ENCODE results near the gene RAB4A. TPM values are rescaled to one million over a fixed set of nuclear protein-coding genes. Genes with fewer than 3 reads are reported as not detected.

The RAB4A gene
- total and polyA plus RNA-seq, 9 of the 15 experiments (the other 6 are each of a cell fraction or from before 2014, with no cell fraction given), result 8.3 to 61.0 (median 26.7) TPM

DNA sequence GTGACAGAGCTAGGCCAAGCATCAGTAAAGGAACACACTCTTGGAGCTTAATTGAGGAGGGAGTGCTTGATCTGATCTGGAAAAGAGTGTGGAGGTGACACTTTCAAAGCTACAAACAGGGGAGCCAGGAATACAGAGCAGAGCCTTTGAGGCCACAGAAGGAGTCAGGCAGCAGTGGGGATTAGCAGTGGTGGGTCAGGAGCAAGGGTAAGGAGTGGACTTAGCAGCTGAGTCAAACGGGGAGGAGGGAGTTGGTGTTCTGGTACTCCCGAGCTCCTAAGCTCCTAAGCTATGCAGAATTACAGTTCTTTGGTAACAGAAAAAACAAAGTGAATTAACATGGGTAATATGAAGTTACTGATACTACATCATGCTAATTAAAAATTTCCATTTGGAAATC lies 14.5 kb downstream of the RAB4A start:
- ATAC-seq, result peak; percentile 34; the same call in 2 of the 3 replicates
- peaks cover 0 to 9% of the 10 kb centered on the region in 2 experiments; a peak in 3 of 5 replicates for H3K4me1 ChIP-seq (replicated peaks in 1 of 2; ENCODE audit: control insufficient read depth in 2 of 2, insufficient read depth in 2 of 2, low read length in 2 of 2)
- no peak overlapping the region for H2AFZ ChIP-seq (ENCODE audit: low read depth, low read length)
- H3K9me3 ChIP-seq (replicated peaks; ENCODE audit: control insufficient read depth, insufficient read depth, low read depth, low read length), result no peaks in the 10 kb centered on the region
- no peak overlapping the region; the same call in 2 of the 3 replicates for H3K27ac ChIP-seq (ENCODE audit: extremely low read depth, low read depth, low read length)
- no peak for DNase-seq (ENCODE audit: extremely low read depth in 1 of 4, low spot score in 3 of 4)
- no peaks in the 10 kb centered on the region for H3K9me1 ChIP-seq (ENCODE audit: control insufficient read depth, insufficient read depth, low read length)
- ChIA-PET CTCF (ENCODE audit: low intra/inter-chr PET ratio) (no interaction called here), POLR2A (interaction anchor here (0.7 to 1.2 kb wide), 2 partner anchors 9 to 826 kb away, joined by 3 to 6 read pairs; no protein-coding TSS in a partner anchor)
- H3K4me3 ChIP-seq, result no peak overlapping the region
- H3K79me2 ChIP-seq (ENCODE audit: control insufficient read depth, insufficient read depth, low read length), result peaks cover 56% of the 10 kb centered on the region
- no peak for FAIRE-seq
- H3K9ac ChIP-seq (ENCODE audit: insufficient read depth in 1 of 2, low read depth in 2 of 2, low read length in 2 of 2), result no peak overlapping the region
- in situ Hi-C loops (cut with MboI) (no loop called here), intact Hi-C loops (cut with micrococcal nuclease) (no loop called here)
- H3K27me3 ChIP-seq (ENCODE audit: control insufficient read depth in 2 of 2, insufficient read depth in 2 of 2, low read length in 2 of 2), result no peaks in the 10 kb centered on the region
- no TSS peak for BruUV-seq (replicated peaks)
- peaks cover 19% of the 10 kb centered on the region for H3K36me3 ChIP-seq (ENCODE audit: control insufficient read depth, insufficient read depth, low read length)
- H4K20me1 ChIP-seq (replicated peaks; ENCODE audit: control insufficient read depth, insufficient read depth, low read length), result 0 out of 2 replicates have a peak, but pooled peaks cover under 1% of the 10 kb centered on the region
- 56% methylated on average over 2 of the region's 2 CpGs for WGBS (ENCODE audit: insufficient coverage, low coverage, missing lambda C conversion rate)
- H3K4me2 ChIP-seq (ENCODE audit: insufficient read depth, low read length), result no peak overlapping the region
- TF ChIP-seq FOXJ2 (tag; IDR thresholded peaks at IDR 0.05) (no peak), MAFG (tag; conservative IDR thresholded peaks at IDR 0.05) (no peak), ZNF79 (CRISPR knock-in tag; IDR thresholded peaks at IDR 0.05; ENCODE audit: low read depth) (no peak), PHB2 (IDR thresholded peaks at IDR 0.05; ENCODE audit: low read depth) (no peak), LCOR (CRISPR knock-in tag; IDR thresholded peaks at IDR 0.05) (no peak), HMGN3 (IDR thresholded peaks at IDR 0.05; ENCODE audit: borderline replicate concordance, extremely low read depth, insufficient read length, low read depth, low read length) (no peak), CHD2 (IDR thresholded peaks at IDR 0.05; ENCODE audit: low read depth, low read length) (no peak)
- TF ChIP-seq, protein P1, sequence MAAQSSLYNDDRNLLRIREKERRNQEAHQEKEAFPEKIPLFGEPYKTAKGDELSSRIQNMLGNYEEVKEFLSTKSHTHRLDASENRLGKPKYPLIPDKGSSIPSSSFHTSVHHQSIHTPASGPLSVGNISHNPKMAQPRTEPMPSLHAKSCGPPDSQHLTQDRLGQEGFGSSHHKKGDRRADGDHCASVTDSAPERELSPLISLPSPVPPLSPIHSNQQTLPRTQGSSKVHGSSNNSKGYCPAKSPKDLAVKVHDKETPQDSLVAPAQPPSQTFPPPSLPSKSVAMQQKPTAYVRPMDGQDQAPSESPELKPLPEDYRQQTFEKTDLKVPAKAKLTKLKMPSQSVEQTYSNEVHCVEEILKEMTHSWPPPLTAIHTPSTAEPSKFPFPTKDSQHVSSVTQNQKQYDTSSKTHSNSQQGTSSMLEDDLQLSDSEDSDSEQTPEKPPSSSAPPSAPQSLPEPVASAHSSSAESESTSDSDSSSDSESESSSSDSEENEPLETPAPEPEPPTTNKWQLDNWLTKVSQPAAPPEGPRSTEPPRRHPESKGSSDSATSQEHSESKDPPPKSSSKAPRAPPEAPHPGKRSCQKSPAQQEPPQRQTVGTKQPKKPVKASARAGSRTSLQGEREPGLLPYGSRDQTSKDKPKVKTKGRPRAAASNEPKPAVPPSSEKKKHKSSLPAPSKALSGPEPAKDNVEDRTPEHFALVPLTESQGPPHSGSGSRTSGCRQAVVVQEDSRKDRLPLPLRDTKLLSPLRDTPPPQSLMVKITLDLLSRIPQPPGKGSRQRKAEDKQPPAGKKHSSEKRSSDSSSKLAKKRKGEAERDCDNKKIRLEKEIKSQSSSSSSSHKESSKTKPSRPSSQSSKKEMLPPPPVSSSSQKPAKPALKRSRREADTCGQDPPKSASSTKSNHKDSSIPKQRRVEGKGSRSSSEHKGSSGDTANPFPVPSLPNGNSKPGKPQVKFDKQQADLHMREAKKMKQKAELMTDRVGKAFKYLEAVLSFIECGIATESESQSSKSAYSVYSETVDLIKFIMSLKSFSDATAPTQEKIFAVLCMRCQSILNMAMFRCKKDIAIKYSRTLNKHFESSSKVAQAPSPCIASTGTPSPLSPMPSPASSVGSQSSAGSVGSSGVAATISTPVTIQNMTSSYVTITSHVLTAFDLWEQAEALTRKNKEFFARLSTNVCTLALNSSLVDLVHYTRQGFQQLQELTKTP (IDR thresholded peaks at IDR 0.05; ENCODE audit: low read depth in 1 of 2, partially characterized antibody in 2 of 2), result no peak
- TF ChIP-seq, protein P2, sequence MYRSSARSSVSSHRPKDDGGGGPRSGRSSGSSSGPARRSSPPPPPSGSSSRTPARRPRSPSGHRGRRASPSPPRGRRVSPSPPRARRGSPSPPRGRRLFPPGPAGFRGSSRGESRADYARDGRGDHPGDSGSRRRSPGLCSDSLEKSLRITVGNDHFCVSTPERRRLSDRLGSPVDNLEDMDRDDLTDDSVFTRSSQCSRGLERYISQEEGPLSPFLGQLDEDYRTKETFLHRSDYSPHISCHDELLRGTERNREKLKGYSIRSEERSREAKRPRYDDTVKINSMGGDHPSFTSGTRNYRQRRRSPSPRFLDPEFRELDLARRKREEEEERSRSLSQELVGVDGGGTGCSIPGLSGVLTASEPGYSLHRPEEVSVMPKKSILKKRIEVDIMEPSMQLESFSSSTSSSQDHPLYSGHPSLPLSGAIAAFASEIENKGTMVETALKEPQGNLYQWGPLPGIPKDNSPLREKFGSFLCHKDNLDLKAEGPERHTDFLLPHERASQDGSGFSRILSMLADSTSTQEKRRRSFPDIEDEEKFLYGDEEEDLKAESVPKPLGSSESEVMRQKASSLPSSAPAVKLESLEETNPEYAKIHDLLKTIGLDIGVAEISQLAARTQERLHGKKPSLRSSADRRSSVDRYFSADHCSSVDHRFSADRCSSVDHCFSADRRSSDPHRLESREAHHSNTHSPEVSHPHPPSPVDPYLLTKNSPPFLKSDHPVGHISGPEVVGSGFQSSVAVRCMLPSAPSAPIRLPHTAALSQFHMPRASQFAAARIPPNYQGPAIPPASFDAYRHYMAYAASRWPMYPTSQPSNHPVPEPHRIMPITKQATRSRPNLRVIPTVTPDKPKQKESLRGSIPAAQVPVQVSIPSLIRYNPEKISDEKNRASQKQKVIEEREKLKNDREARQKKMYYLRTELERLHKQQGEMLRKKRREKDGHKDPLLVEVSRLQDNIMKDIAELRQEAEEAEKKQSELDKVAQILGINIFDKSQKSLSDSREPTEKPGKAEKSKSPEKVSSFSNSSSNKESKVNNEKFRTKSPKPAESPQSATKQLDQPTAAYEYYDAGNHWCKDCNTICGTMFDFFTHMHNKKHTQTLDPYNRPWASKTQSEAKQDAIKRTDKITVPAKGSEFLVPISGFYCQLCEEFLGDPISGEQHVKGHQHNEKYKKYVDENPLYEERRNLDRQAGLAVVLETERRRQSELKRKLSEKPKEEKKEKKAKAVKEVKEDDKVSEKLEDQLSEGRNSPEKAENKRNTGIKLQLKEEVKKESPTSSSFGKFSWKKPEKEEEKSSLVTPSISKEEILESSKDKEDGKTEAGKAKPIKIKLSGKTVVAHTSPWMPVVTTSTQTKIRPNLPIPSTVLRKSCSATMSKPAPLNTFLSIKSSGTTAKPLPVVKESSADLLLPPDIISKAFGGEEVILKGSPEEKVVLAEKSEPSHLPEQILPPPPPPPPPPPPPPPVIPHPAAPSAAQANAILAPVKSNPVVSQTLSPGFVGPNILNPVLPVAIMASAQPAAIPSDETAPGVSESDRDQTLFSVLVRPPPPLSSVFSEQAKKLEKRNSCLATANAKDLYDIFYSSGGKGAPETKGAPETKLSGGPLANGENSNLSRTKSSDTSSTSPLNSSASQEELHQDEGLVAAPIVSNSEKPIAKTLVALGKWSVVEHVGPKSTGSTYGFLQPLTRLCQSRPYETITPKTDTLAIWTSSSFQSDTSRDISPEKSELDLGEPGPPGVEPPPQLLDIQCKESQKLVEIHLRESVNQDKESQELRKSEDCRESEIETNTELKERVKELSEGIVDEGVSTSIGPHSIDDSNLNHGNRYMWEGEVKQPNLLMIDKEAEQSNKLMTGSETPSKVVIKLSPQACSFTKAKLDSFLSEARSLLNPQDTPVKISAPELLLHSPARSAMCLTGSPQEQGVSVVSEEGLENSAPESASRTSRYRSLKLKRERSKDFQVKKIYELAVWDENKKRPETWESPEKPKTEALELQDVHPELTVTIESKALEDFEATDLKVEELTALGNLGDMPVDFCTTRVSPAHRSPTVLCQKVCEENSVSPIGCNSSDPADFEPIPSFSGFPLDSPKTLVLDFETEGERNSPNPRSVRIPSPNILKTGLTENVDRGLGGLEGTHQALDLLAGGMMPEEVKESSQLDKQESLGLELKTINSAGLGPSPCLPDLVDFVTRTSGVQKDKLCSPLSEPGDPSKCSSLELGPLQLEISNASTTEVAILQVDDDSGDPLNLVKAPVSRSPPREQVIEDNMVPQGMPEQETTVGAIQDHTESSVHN (IDR thresholded peaks at IDR 0.05; ENCODE audit: borderline replicate concordance in 1 of 2, low read depth in 1 of 2), result no peak
